Measurements from ENCODE around the gene ELK4. TPM values are rescaled to one million over a fixed set of nuclear protein-coding genes. Genes with fewer than 3 reads are reported as not detected.

Gene ELK4
- total and polyA plus RNA-seq, 2 of the 8 experiments (the other 6 are each of a cell fraction or from before 2014, with no cell fraction given), result 2.9 to 26.3 TPM

DNA sequence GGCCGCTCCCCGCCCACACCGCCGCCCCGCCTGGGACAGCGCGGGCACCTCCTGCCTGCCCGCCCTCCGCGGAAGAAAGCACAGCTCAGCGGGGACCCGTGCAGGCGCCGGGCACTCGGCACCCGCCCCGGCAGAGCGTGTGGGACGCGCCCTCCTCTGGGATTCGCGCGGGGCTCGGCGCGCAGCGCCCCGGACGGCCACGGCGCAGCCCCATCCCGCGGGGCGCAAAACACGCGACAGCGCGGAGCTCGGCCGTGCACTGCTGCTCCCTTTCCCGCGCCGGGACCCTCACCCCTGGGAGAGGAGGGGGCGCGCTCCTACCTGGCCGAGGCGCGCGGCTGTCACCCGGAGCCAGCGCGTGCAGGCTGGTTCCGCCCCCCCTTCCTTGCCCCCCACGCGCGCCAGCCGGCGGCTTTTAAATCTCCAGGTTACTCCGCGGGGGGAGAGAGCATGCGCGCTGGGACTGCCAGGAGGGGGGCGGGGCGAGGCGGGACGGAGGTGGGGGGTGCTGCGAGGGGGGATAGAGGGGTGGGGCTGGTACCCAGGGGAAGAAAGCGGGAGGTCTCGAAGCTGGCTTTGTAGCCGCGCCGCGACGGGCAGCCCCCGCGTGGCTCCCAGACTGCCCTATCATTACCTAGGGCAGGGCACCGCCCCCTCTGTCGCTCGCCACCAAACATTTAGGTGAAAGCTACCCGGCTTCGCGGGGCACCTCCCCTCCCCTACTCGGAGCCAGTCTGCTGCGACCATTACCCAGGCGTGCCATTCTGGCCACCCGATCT is 48.5 kb upstream of the ELK4 start, which contains the start of gene SLC45A3 (continued):
- 0 out of 4 replicates have a peak, but pooled peaks of 1 of the 2 experiments have one; percentile 45 for TF ChIP-seq HDAC2 (IDR thresholded peaks at IDR 0.05; ENCODE audit: borderline replicate concordance in 1 of 2, low read depth in 2 of 2, low read length in 2 of 2)
